Measurements from ENCODE around the gene PIGO. TPM values are rescaled to one million over a fixed set of nuclear protein-coding genes. Genes with fewer than 3 reads are reported as not detected.
A peak's percentile ranks its signal among the peaks of the same experiment; 100 is the strongest.

Gene PIGO
- 10 to 100 TPM in 1 of 4 donors, 1 to 10 TPM in 3; 6.8 to 11.3 (median 8.6) TPM for total RNA-seq
- polyA plus RNA-seq: 10 to 100 TPM in 1 of 3 donors, 1 to 10 TPM in 2; 6.2 to 11.6 (median 8.1) TPM
- long read RNA-seq, donor 1, transcript PIGO-202 (12 exons, 2,464 nt): major isoform, 8 of 12 reads
- long read RNA-seq, donor 1, partial matches to known transcripts: 3 of 12 reads
- long read RNA-seq, donor 1, other reads (novel, unspliced or antisense): 1 of 12 reads
- long read RNA-seq, donor 2, transcript PIGO-202 (12 exons, 2,464 nt): major isoform, 14 of 41 reads
- long read RNA-seq, donor 2, partial matches to known transcripts: 18 of 41 reads
- long read RNA-seq, donor 2, other reads (novel, unspliced or antisense): 9 of 41 reads

DNA sequence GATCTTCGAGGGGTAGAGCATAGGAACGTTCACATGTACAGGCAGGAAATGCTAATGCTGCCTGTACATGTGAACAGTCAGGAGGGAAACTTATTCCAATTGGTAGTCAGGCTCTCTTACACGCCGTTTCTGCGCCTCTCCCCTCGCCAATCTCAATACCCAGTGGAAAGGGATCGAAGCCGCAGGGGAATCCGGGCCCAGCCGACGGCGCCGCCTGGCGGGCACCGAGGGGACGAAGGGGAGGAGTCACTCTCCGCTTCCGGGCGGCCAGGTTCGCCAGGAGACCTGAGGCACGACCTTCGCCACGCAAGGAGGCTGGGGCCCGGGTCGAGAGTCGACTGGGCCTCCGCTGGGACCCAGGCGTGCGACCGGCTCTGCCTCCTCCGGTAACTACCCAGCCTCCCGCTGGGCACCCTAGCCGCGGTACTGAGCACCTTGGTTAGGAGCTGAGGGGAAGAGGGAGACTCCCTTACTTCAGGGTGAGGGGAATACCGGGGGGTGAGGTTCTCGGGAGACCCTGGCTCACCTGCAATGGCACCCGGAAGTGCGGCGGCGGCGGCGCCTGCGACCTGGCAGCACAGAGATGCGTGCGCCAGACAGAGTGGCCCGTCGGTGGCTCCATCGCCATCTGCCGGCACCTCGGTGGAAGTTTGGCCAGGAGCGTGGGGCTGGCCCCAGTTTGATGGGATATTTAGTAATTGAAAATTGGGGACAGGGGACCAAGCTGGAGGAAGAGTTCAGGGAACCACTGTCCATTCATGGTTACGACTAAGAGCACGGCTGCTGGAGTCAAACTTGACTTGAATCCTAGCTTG is at the start of gene PIGO:
PIGO (minus strand) TSS at position 557 of the 815 bp plus-strand sequence. CDS start 1,026 bp downstream, outside the sequence.
- 0 to 1% (median 1%) methylated on average over 48 to 53 of the region's 53 CpGs for WGBS, 3 donors
- DNase-seq: peak; percentile 90 to 95
- peaks cover 5 to 63% of the 10 kb centered on the region in 2 donors for H3K36me3 ChIP-seq (ENCODE audit: insufficient read depth in 1 of 2, low read depth in 1 of 2)
- no peaks in the 10 kb centered on the region for H3K9me3 ChIP-seq
- H3K27me3 ChIP-seq (ENCODE audit: insufficient read depth in 3 of 3, low read length in 2 of 3): no peaks in the 10 kb centered on the region
- TF ChIP-seq, protein P1, sequence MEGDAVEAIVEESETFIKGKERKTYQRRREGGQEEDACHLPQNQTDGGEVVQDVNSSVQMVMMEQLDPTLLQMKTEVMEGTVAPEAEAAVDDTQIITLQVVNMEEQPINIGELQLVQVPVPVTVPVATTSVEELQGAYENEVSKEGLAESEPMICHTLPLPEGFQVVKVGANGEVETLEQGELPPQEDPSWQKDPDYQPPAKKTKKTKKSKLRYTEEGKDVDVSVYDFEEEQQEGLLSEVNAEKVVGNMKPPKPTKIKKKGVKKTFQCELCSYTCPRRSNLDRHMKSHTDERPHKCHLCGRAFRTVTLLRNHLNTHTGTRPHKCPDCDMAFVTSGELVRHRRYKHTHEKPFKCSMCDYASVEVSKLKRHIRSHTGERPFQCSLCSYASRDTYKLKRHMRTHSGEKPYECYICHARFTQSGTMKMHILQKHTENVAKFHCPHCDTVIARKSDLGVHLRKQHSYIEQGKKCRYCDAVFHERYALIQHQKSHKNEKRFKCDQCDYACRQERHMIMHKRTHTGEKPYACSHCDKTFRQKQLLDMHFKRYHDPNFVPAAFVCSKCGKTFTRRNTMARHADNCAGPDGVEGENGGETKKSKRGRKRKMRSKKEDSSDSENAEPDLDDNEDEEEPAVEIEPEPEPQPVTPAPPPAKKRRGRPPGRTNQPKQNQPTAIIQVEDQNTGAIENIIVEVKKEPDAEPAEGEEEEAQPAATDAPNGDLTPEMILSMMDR (IDR thresholded peaks at IDR 0.05): peak; percentile 59
- H3K4me3 ChIP-seq: peak within 1 kb of the TSS; percentile 87
- intact Hi-C loops (cut with DNase I): loop anchor here (2.0 to 5.0 kb wide), 2 partner anchors 194 to 197 kb away; no protein-coding TSS in a partner anchor
- H3K27ac ChIP-seq: peak within 1 kb of the TSS; percentile 98
- H3K4me1 ChIP-seq: peaks cover 3% of the 10 kb centered on the region
- ATAC-seq: peak; percentile 94 to 97 (median 95)

DNA sequence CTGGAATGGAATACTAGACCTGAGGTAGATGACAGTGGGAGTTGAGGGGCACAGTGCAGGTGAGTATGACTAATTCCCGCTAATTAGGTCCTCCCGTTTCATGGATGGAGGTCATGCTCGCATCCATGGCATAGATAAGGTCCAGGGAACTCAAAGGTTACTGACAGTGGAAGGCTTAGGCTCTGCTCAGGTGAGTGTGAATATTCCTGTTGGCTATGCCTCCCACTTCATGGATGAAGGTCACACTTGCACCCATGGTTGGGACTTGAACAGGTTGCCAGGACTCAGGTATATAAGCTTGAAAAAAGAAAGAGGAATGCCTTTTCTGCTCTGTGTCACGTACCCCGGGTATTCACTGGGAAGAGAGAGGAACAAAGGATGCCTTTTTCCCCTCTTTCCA is 45.6 kb upstream of the PIGO start:
- 86 to 92% (median 89%) methylated on average over 5 of the region's 5 CpGs for WGBS, 3 donors
- Histone ChIP-seq H3K36me3 (ENCODE audit: insufficient read depth in 1 of 2, low read depth in 1 of 2) (no peaks in the 10 kb centered on the region), H3K9me3 (peaks cover 4% of the 10 kb centered on the region), H3K4me3 (no peak overlapping the region), H3K27ac (no peak overlapping the region), H3K27me3 (ENCODE audit: insufficient read depth in 3 of 3, low read length in 2 of 3) (no peaks in the 10 kb centered on the region), H3K4me1 (no peaks in the 10 kb centered on the region)
- intact Hi-C loops (cut with DNase I): no loop called here
- DNase-seq (no peak), ATAC-seq (no peak)
- TF ChIP-seq, protein P1 (IDR thresholded peaks at IDR 0.05): no peak

DNA sequence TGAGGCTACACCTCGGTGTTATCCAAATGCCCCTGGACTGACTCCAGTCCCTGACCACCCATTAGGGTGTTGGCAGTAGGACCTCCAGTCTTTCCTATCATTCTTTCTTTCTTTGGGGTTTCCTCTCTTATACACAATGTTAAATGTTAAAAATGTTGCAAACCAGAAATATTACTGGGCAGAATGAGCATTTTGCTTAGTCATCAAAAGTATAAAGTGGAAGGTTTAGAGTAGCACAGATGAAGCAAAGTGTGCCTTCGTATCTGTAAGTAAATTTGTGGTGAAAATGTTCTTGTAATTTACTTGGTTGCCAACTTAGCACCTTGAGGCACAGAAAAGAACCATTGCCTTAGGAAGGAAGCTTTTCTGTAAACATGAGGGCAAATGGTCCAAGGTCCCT is 43.7 kb upstream of the PIGO start:
- H3K27ac ChIP-seq: no peak overlapping the region
- intact Hi-C loops (cut with DNase I): no loop called here
- WGBS, 3 donors: 83 to 93% (median 86%) methylated on average over 2 of the region's 2 CpGs

DNA sequence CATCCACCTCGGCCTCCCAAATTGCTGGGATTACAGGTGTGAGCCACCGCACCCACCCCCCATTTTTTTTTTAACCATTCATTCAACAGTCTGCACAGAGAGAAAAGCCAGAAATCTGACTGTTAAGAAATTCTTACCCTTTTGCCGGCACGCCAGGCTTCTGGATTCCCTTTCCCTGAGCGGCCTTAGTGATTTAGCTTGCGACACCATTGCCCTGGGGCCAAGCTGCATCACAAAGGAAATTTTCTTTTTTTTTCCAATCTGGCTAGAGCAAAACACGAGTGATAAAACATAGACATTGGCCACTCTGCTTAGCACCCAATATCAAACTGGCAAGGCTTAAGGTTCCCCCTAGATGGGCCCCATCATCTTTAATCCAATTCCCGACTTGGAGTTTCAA is 40.5 kb upstream of the PIGO start:
- Histone ChIP-seq H3K27ac (no peak overlapping the region), H3K9me3 (no peaks in the 10 kb centered on the region), H3K27me3 (ENCODE audit: insufficient read depth in 3 of 3, low read length in 2 of 3) (no peaks in the 10 kb centered on the region), H3K4me3 (no peak overlapping the region), H3K36me3 (ENCODE audit: insufficient read depth in 1 of 2, low read depth in 1 of 2) (no peaks in the 10 kb centered on the region), H3K4me1 (no peaks in the 10 kb centered on the region)
- 78 to 83% (median 83%) methylated on average over 8 of the region's 8 CpGs for WGBS, 3 donors
- TF ChIP-seq, protein P1 (IDR thresholded peaks at IDR 0.05): no peak
- intact Hi-C loops (cut with DNase I): no loop called here
- DNase-seq: no peak
- no peak for ATAC-seq

More for the DNA sequence above, 43.7 kb upstream of the PIGO start:
- DNase-seq (no peak), ATAC-seq (no peak)
- Histone ChIP-seq H3K4me1 (no peaks in the 10 kb centered on the region), H3K9me3 (no peaks in the 10 kb centered on the region), H3K27me3 (ENCODE audit: insufficient read depth in 3 of 3, low read length in 2 of 3) (no peaks in the 10 kb centered on the region), H3K4me3 (no peak overlapping the region), H3K36me3 (ENCODE audit: insufficient read depth in 1 of 2, low read depth in 1 of 2) (no peaks in the 10 kb centered on the region)
- TF ChIP-seq, protein P1 (IDR thresholded peaks at IDR 0.05): no peak

Measured in psoas muscle (tissue), 8 donors.